ENCODE measurements around the gene GPR32. TPM values are rescaled to one million over a fixed set of nuclear protein-coding genes. Genes with fewer than 3 reads are reported as not detected.
"Not testable (repeated sequence)": the region's sequence is repeated elsewhere in the genome, so short reads cannot be mapped to it uniquely, and the experiment has no call there.

The GPR32 gene
- total RNA-seq, 6 donors from 2014 or later = not detected

DNA sequence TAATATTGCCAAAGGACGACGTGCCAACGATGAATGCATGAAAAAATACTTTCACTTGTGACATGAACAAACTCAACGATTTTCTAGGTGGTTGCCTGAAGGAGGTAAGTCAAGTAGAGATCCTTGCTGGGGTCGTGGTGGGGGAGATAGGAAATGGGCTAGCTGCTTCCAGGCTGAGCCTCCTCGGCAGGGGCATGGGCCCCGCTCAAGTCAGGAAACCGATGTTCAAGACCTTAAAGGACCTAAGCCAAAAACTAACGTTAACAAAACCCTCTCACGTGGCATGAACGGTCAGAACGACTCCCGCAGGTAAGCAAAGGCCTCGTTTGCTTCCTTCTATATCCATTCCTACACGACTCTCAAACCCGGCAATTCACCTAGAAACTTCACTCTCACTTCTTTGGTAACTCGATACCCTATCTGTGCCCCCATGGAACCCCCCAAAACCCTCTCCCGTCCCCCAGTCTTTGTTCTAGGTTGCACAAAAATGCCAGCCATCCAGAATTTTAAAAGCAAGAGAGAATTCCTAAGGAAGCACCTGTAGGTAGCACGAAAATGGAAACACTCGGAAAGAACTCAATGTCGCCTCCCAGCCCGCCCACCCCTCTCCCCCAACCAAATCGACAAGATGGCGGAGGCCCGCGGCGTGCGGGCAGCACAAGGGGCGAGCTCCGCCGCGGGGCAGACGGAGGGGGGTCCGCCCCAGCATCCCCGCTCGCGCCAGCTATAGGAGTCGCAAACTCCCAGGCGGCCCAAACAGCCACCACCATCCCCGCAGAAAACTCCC is 33.6 kb downstream of the GPR32 start:
- Histone ChIP-seq H3K27ac (peak overlapping the region; percentile 89 to 97 (median 96)), H3K4me1 (peaks cover 13 to 25% (median 20%) of the 10 kb centered on the region in 4 donors), H3K27me3 (no peaks in the 10 kb centered on the region), H3K36me3 (peaks cover 4 to 26% (median 16%) of the 10 kb centered on the region in 4 donors), H3K4me3 (peak overlapping the region; percentile 85 to 100 (median 94)), H3K9me3 (no peaks in the 10 kb centered on the region)
- WGBS, 2 donors = 0 to 1% methylated on average over 39 to 40 of the region's 40 CpGs
- peak in 1 of 2 donors; percentile 88 for DNase-seq
- peak in 1 of 2 donors; percentile 2 for ATAC-seq (ENCODE audit: low FRiP score in 2 of 2)
- no peak for TF ChIP-seq POLR2A (IDR thresholded peaks at IDR 0.05)
- TF ChIP-seq POLR2AphosphoS5 (IDR thresholded peaks at IDR 0.05) = no peak
- TF ChIP-seq EP300 (IDR thresholded peaks at IDR 0.05) = no peak
- TF ChIP-seq, protein P1, sequence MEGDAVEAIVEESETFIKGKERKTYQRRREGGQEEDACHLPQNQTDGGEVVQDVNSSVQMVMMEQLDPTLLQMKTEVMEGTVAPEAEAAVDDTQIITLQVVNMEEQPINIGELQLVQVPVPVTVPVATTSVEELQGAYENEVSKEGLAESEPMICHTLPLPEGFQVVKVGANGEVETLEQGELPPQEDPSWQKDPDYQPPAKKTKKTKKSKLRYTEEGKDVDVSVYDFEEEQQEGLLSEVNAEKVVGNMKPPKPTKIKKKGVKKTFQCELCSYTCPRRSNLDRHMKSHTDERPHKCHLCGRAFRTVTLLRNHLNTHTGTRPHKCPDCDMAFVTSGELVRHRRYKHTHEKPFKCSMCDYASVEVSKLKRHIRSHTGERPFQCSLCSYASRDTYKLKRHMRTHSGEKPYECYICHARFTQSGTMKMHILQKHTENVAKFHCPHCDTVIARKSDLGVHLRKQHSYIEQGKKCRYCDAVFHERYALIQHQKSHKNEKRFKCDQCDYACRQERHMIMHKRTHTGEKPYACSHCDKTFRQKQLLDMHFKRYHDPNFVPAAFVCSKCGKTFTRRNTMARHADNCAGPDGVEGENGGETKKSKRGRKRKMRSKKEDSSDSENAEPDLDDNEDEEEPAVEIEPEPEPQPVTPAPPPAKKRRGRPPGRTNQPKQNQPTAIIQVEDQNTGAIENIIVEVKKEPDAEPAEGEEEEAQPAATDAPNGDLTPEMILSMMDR (IDR thresholded peaks at IDR 0.05) = no peak

DNA sequence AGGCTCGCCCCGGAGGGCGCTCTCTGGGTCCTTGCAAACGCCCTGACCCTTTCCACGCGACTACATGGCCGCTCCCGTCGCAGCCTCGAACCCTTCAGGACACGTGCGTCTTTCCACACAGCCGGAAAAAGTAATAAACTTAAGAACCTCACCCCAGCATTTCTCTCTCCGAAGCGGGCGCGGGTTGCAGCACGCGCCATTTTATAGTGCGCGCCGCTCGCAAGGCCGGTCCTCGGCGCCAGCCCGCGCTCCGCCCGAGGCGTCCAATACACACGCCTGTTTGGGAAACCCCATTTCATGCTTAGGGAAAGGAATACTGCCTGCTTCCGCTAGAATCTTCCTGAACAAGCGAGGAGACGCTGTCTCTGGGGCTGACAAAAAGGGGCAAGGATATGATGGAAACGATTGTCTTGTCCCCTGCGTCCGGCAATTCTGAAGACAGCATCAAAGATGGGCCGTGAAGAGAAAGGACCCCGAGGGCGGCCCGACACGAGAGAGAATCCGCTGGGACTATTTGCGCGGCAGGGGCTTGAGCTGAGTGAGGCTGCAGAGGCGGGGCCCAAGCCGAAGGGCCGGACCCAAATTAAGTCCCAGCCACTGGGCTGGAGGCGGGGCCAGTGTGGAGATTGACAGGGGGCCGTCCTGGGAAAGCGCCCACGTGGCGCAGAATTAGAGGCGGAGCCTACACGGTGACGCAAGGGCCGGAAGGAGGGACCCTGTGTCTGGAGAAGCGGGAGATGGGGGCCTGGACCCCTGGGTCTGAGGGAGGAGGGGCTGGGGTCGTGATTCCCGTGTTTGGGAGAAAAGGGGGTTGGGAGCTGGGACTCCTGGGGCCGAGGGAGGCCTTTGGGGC is 34.4 kb downstream of the GPR32 start:
- Histone ChIP-seq H3K4me1 (peaks cover 13 to 25% (median 20%) of the 10 kb centered on the region in 4 donors), H3K27me3 (no peaks in the 10 kb centered on the region), H3K4me3 (peak overlapping the region; percentile 85 to 100 (median 94)), H3K9me3 (no peaks in the 10 kb centered on the region), H3K27ac (peak overlapping the region; percentile 89 to 97 (median 96)), H3K36me3 (peaks cover 4 to 18% (median 9%) of the 10 kb centered on the region in 4 donors)
- peak; percentile 8 to 83 (median 64) for TF ChIP-seq POLR2A (IDR thresholded peaks at IDR 0.05)
- TF ChIP-seq, protein P1 (IDR thresholded peaks at IDR 0.05) = peak in 3 of 6 experiments; percentile 8 to 30 (median 10)
- peak; percentile 63 to 66 for TF ChIP-seq POLR2AphosphoS5 (IDR thresholded peaks at IDR 0.05)
- no peak for TF ChIP-seq EP300 (IDR thresholded peaks at IDR 0.05)
- 0 to 3% methylated on average over 17 to 62 of the region's 62 CpGs for WGBS, 2 donors
- ATAC-seq (ENCODE audit: low FRiP score in 2 of 2) = peak; percentile 99
- DNase-seq = peak; percentile 96 to 99

DNA sequence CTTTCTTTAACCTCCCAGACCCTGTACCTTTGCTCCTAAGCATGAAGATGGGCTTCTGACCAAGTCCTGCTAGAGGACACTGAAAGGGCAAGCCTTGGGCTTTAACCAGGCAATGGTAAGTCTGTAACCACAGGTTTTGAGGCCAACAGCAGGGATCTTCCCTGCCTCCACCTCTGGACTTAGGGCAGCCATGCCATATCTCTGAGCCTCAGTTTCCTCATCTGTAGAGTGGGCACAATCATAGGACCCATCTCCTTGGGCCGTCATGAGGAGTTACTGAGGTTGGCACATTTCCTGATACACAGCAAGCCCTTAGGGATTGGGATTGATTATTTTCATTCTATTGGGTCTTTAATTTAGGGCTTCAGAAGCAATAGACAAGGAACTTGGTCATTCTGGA is 38.6 kb downstream of the GPR32 start:
- peaks cover 0 to 10% (median 7%) of the 10 kb centered on the region in 4 donors for H3K4me1 ChIP-seq
- no peaks in the 10 kb centered on the region for H3K36me3 ChIP-seq
- TF ChIP-seq POLR2AphosphoS5 (IDR thresholded peaks at IDR 0.05) (no peak), POLR2A (IDR thresholded peaks at IDR 0.05) (no peak), EP300 (IDR thresholded peaks at IDR 0.05) (no peak)
- TF ChIP-seq, protein P1 (IDR thresholded peaks at IDR 0.05) = no peak
- 63% methylated on average over 1 of the region's 1 CpG; no CpG with 5 or more reads in 1 of the 2 donors for WGBS, 2 donors
- H3K4me3 ChIP-seq = no peak overlapping the region
- no peak for DNase-seq
- H3K27ac ChIP-seq = no peak overlapping the region
- H3K27me3 ChIP-seq = no peaks in the 10 kb centered on the region
- ATAC-seq (ENCODE audit: low FRiP score in 2 of 2) = no peak
- H3K9me3 ChIP-seq = no peaks in the 10 kb centered on the region

DNA sequence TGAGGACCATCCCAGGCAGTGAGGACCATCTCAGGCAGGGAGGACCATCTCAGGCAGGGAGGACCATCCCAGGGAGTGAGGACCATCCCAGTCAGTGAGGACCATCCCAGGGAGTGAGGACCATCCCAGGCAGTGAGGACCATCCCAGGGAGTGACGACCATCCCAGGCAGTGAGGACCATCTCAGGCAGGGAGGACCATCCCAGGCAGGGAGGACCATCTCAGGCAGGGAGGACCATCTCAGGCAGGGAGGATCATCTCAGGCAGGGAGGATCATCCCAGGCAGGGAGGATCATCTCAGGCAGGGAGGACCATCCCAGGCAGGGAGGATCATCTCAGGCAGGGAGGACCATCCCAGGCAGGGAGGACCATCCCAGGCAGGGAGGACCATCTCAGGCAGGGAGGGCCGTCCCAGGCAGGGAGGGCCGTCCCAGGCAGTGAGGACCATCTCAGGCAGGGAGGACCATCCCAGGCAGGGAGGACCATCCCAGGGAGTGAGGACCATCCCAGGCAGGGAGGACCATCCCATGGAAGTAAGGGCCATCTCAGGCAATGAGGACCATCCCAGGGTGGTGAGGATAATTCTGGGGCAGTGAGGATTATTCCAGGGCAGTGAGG is 41.5 kb downstream of the GPR32 start:
- not testable (repeated sequence) for H3K9me3 ChIP-seq; H3K27ac ChIP-seq; H3K36me3 ChIP-seq; H3K4me3 ChIP-seq; DNase-seq; H3K4me1 ChIP-seq; ATAC-seq (ENCODE audit: low FRiP score in 2 of 2); H3K27me3 ChIP-seq
- no CpG with 5 or more reads among the region's 3 CpGs for WGBS, 2 donors

DNA sequence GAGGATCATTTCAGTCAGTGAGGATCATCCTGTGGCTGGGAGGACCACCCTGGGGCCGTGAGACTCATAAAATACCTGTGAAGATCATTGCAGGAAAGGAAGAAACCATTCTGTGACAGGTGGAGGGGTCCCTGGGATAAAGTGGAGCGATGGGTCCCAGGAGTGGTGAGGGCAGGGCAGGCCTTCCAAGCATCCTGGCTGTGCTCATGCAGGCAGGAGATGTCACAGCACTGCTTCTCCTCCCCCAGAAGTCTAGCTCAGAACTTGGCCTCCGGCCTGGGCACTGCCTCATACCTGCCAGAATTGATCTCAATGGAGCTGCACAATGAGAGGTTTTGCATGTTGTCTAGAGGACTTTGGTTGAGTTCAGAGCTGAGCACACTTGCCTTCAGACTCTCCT is 42.2 kb downstream of the GPR32 start:
- 70 to 83% methylated on average over 2 to 3 of the region's 3 CpGs for WGBS, 2 donors
- TF ChIP-seq, protein P1 (IDR thresholded peaks at IDR 0.05) = no peak
- TF ChIP-seq POLR2AphosphoS5 (IDR thresholded peaks at IDR 0.05) = no peak
- TF ChIP-seq EP300 (IDR thresholded peaks at IDR 0.05) = no peak
- TF ChIP-seq POLR2A (IDR thresholded peaks at IDR 0.05) = no peak
- H3K27ac ChIP-seq = no peak overlapping the region
- no peak for DNase-seq
- H3K9me3 ChIP-seq = no peaks in the 10 kb centered on the region
- H3K36me3 ChIP-seq = no peaks in the 10 kb centered on the region
- no peak overlapping the region for H3K4me3 ChIP-seq
- ATAC-seq (ENCODE audit: low FRiP score in 2 of 2) = no peak
- H3K4me1 ChIP-seq = no peaks in the 10 kb centered on the region
- no peaks in the 10 kb centered on the region for H3K27me3 ChIP-seq
